ENCODE data around the gene SH2D5.

GRCh38 chr1:20715406-20715805 lies 17.1 kb downstream of the SH2D5 start:
- no peak for TF ChIP-seq CTCF (IDR thresholded peaks at IDR 0.05)
- TF ChIP-seq POLR2A (IDR thresholded peaks at IDR 0.05) = no peak
